Measurements from ENCODE around the gene OTOGL.
"Not testable (repeated sequence)": the region's sequence is repeated elsewhere in the genome, so short reads cannot be mapped to it uniquely, and the experiment has no call there.

The OTOGL gene

DNA sequence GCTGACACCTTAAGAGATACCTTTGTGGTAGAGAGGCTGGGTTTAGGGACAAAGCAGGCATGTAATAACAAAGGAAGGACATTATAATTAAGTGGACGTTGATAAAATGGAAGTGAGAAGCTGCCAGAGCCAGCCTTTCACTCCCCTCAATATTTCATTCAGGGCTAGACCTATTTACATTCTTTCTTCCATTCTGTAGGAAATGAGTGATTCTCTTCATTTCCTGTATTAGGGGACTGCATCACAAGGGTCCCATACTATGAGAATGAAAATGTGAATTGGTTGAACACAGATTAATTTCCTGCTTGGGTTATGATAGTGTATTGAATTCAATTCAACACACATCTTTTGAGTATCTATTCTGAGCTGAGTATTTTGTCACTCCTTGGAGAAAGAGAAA is 143.0 kb downstream of the OTOGL start (continued):
- TF ChIP-seq ZC3H10 (CRISPR knock-in tag; IDR thresholded peaks at IDR 0.05) (no peak), PATZ1 (CRISPR knock-in tag; IDR thresholded peaks at IDR 0.05; ENCODE audit: borderline replicate concordance) (no peak), PPARA (CRISPR knock-in tag; IDR thresholded peaks at IDR 0.05; ENCODE audit: borderline replicate concordance) (no peak), ZNF565 (CRISPR knock-in tag; conservative IDR thresholded peaks at IDR 0.05; ENCODE audit: low read depth) (no peak), GLIS3 (CRISPR knock-in tag; IDR thresholded peaks at IDR 0.05) (no peak), OSR1 (CRISPR knock-in tag; IDR thresholded peaks at IDR 0.05) (no peak)

- ATAC-seq, result not testable (repeated sequence)
These were observed 150.2 kb downstream of the OTOGL start for GRCh38 chr12:80249581-80249980.

- TF ChIP-seq CSRNP3 (CRISPR knock-in tag; IDR thresholded peaks at IDR 0.05) (no peak), ARNTL (CRISPR knock-in tag; IDR thresholded peaks at IDR 0.05; ENCODE audit: borderline replicate concordance, low read depth) (no peak), CREB5 (CRISPR knock-in tag; IDR thresholded peaks at IDR 0.05; ENCODE audit: low read depth) (no peak), ESRRG (CRISPR knock-in tag; IDR thresholded peaks at IDR 0.05) (no peak), ISL1 (CRISPR knock-in tag; IDR thresholded peaks at IDR 0.05) (no peak), SNAI2 (CRISPR knock-in tag; IDR thresholded peaks at IDR 0.05) (no peak), ZNF565 (CRISPR knock-in tag; conservative IDR thresholded peaks at IDR 0.05; ENCODE audit: low read depth) (no peak), PATZ1 (CRISPR knock-in tag; IDR thresholded peaks at IDR 0.05; ENCODE audit: borderline replicate concordance) (no peak)
- TF ChIP-seq, protein P1, sequence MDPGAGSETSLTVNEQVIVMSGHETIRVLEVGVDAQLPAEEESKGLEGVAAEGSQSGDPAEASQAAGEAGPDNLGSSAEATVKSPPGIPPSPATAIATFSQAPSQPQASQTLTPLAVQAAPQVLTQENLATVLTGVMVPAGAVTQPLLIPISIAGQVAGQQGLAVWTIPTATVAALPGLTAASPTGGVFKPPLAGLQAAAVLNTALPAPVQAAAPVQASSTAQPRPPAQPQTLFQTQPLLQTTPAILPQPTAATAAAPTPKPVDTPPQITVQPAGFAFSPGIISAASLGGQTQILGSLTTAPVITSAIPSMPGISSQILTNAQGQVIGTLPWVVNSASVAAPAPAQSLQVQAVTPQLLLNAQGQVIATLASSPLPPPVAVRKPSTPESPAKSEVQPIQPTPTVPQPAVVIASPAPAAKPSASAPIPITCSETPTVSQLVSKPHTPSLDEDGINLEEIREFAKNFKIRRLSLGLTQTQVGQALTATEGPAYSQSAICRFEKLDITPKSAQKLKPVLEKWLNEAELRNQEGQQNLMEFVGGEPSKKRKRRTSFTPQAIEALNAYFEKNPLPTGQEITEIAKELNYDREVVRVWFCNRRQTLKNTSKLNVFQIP (CRISPR knock-in tag; IDR thresholded peaks at IDR 0.05; ENCODE audit: borderline replicate concordance, low read depth), result no peak
- no peak for ATAC-seq
These were observed 158.6 kb downstream of the OTOGL start for GRCh38 chr12:80257920-80258319.

- no peak for TF ChIP-seq ZNF8 (CRISPR knock-in tag; IDR thresholded peaks at IDR 0.05)
- no peak for ATAC-seq
These were observed 160.9 kb downstream of the OTOGL start for GRCh38 chr12:80260269-80260668.

GRCh38 chr12:80261403-80261802 is 162.1 kb downstream of the OTOGL start:
- no peak for ATAC-seq
- TF ChIP-seq ZNF565 (CRISPR knock-in tag; conservative IDR thresholded peaks at IDR 0.05; ENCODE audit: low read depth) (no peak), SNAI2 (CRISPR knock-in tag; IDR thresholded peaks at IDR 0.05) (no peak), CREB5 (CRISPR knock-in tag; IDR thresholded peaks at IDR 0.05; ENCODE audit: low read depth) (no peak), BACH2 (CRISPR knock-in tag; IDR thresholded peaks at IDR 0.05; ENCODE audit: borderline replicate concordance) (no peak), TCF4 (CRISPR knock-in tag; IDR thresholded peaks at IDR 0.05; ENCODE audit: borderline replicate concordance) (no peak), ARNTL (CRISPR knock-in tag; IDR thresholded peaks at IDR 0.05; ENCODE audit: borderline replicate concordance, low read depth) (no peak), ZFP3 (CRISPR knock-in tag; IDR thresholded peaks at IDR 0.05) (no peak), CSRNP3 (CRISPR knock-in tag; IDR thresholded peaks at IDR 0.05) (no peak), ISL1 (CRISPR knock-in tag; IDR thresholded peaks at IDR 0.05) (no peak), ZNF70 (CRISPR knock-in tag; IDR thresholded peaks at IDR 0.05) (no peak), ZNF8 (CRISPR knock-in tag; IDR thresholded peaks at IDR 0.05) (no peak), GLIS3 (CRISPR knock-in tag; IDR thresholded peaks at IDR 0.05) (no peak), CSDC2 (CRISPR knock-in tag; IDR thresholded peaks at IDR 0.05) (no peak), TSHZ2 (CRISPR knock-in tag; IDR thresholded peaks at IDR 0.05) (no peak)
